SK-N-SH (cell line): Measurements from ENCODE around the gene UQCRHL. TPM values are rescaled to one million over a fixed set of nuclear protein-coding genes. Genes with fewer than 3 reads are reported as not detected.

Experiments used
- CTCF ChIA-PET: fragments of 300-600, 350-600 bp; formaldehyde crosslinking; extraction: SDS; loops from one replicate; lab custom pipeline; 2021; lab: Yijun Ruan, JAX
- POLR2A ChIA-PET: fragments of 350-600 bp; sonication (Branson Sonifier 250); formaldehyde crosslinking; extraction: SDS; loops from one replicate; lab custom pipeline; 2020; ENCODE audit warnings: antibody characterized with exemption, inconsistent platforms; lab: Yijun Ruan, JAX
- DNase-seq: peaks from one replicate; pipeline ENCODE4 v3.0.0; 2012
- H2AFZ ChIP-seq: fragments of 200-600 bp; sonication (generic); 2 replicates; pipeline ENCODE4 v1.8.1; 2016; ENCODE audit warnings: antibody characterized with exemption, mild to moderate bottlenecking, low read depth
- H3F3A ChIP-seq: fragments of 200-600 bp; sonication (generic); replicated peaks from 2 replicates; pipeline ENCODE3; 2016; ENCODE audit warnings: antibody characterized with exemption, mild to moderate bottlenecking; ENCODE audit not compliant: insufficient read depth
- H3K27ac ChIP-seq, 2 experiments: fragments of 200-500 bp in 1 of 2; fragments of 200-600 bp in 1 of 2; sonication (Bioruptor generic) in 1 of 2; sonication (generic), shearing (Covaris generic) in 1 of 2; 2 replicates each; pipeline versions ENCODE4 v1.5.1 to v1.6.1; 2014 to 2016; ENCODE audit warnings: low read depth in 2 of 2, inconsistent platforms in 1 of 2, low read length in 1 of 2, mild to moderate bottlenecking in 1 of 2, mixed read lengths in 1 of 2
- H3K27me3 ChIP-seq: fragments of 200-600 bp; sonication (generic), shearing (Covaris generic); 2 replicates; pipeline ENCODE4 v1.6.1; 2016; ENCODE audit warnings: mixed run types; ENCODE audit not compliant: insufficient read depth
- H3K36me3 ChIP-seq, 2 experiments: fragments of 200-500 bp in 1 of 2; fragments of 200-600 bp in 1 of 2; sonication (Bioruptor generic) in 1 of 2; sonication (generic) in 1 of 2; replicated peaks in 1 of 2; 2 replicates each; pipeline versions ENCODE3 to v1.5.1; 2014 to 2016; ENCODE audit warnings: low read length in 1 of 2, mild to moderate bottlenecking in 1 of 2; ENCODE audit not compliant: insufficient read depth in 2 of 2, control insufficient read depth in 1 of 2
- H3K4me1 ChIP-seq, 2 experiments: fragments of 200-500 bp in 1 of 2; fragments of 200-600 bp in 1 of 2; sonication (Bioruptor generic) in 1 of 2; sonication (generic), shearing (Covaris generic) in 1 of 2; 2 replicates each; pipeline versions ENCODE4 v1.5.1 to v1.6.1; 2014 to 2016; ENCODE audit warnings: low read depth in 1 of 2, low read length in 1 of 2, mixed run types in 1 of 2; ENCODE audit not compliant: insufficient read depth in 2 of 2, control insufficient read depth in 1 of 2
- H3K4me2 ChIP-seq: fragments of 200-600 bp; sonication (generic), shearing (Covaris generic); 2 replicates; pipeline ENCODE4 v1.6.1; 2017; ENCODE audit warnings: mixed run types
- H3K4me3 ChIP-seq, 2 experiments: fragments of 200-500 bp in 1 of 2; fragments of 200-600 bp in 1 of 2; sonication (Bioruptor generic) in 1 of 2; sonication (generic), shearing (Covaris generic) in 1 of 2; 2 replicates each; pipeline versions ENCODE4 v1.5.1 to v1.8.1; 2014 to 2016; ENCODE audit warnings: low read depth in 2 of 2, inconsistent platforms in 1 of 2, low read length in 1 of 2, mild to moderate bottlenecking in 1 of 2, mixed read lengths in 1 of 2, moderate library complexity in 1 of 2
- H3K79me2 ChIP-seq: fragments of 200-600 bp; sonication (generic); 2 replicates; pipeline ENCODE4 v1.8.1; 2017; ENCODE audit warnings: mild to moderate bottlenecking; ENCODE audit not compliant: insufficient read depth
- H3K9ac ChIP-seq: fragments of 200-600 bp; sonication (generic); 2 replicates; pipeline ENCODE4 v1.6.1; 2017; ENCODE audit warnings: mixed run types
- H3K9me2 ChIP-seq: fragments of 200-600 bp; sonication (generic); 2 replicates; pipeline ENCODE4 v1.6.1; 2017; ENCODE audit warnings: mixed run types
- H3K9me3 ChIP-seq: fragments of 200-600 bp; sonication (generic); 2 replicates; pipeline ENCODE4 v1.6.1; 2017; ENCODE audit warnings: mixed run types, mild to moderate bottlenecking, moderate library complexity
- H4K20me1 ChIP-seq: fragments of 200-600 bp; sonication (generic); 2 replicates; pipeline ENCODE4 v1.6.1; 2017; ENCODE audit warnings: mild to moderate bottlenecking, mixed run types; ENCODE audit not compliant: insufficient read depth
- EP300 ChIP-seq, 2 experiments: IDR thresholded peaks; 2 replicates each; pipeline versions ENCODE4 v1.4.0 to v1.6.1; 2012; ENCODE audit warnings: borderline replicate concordance in 1 of 2, low read depth in 1 of 2, low read length in 1 of 2
- EZH2phosphoT487 ChIP-seq: fragments of 200-600 bp; sonication (generic); IDR thresholded peaks from 2 replicates; pipeline ENCODE4 v1.6.1; 2017; ENCODE audit warnings: low read depth, mixed run types, mild to moderate bottlenecking, antibody characterized with exemption, moderate library complexity, borderline replicate concordance
- FOSL2 ChIP-seq: IDR thresholded peaks from 2 replicates; pipeline ENCODE4 v1.4.0; 2012; ENCODE audit warnings: low read depth, mild to moderate bottlenecking, moderate library complexity, borderline replicate concordance
- GABPA ChIP-seq: IDR thresholded peaks from 2 replicates; pipeline ENCODE4 v1.4.0; 2012; ENCODE audit warnings: low read depth, mild to moderate bottlenecking
- GATA2 ChIP-seq: sonication (generic); formaldehyde crosslinking; IDR thresholded peaks from 2 replicates; pipeline ENCODE4 v1.5.0; 2020; ENCODE audit warnings: mild to moderate bottlenecking, missing genetic modification reagents
- MXI1 ChIP-seq: IDR thresholded peaks from 2 replicates; pipeline ENCODE4 v1.6.1; 2012; ENCODE audit warnings: mild to moderate bottlenecking, low read depth, low read length, improper control_type of control experiment
- NFIC ChIP-seq: IDR thresholded peaks from 2 replicates; pipeline ENCODE4 v1.4.0; 2012; ENCODE audit warnings: borderline replicate concordance
- NRF1 ChIP-seq: IDR thresholded peaks from 2 replicates; pipeline ENCODE4 v1.6.1; 2012; ENCODE audit warnings: low read depth, mild to moderate bottlenecking, low read length
- RAD21 ChIP-seq: IDR thresholded peaks from 2 replicates; pipeline ENCODE4 v1.6.1; 2012; ENCODE audit warnings: mild to moderate bottlenecking, low read length
- RFX5 ChIP-seq: IDR thresholded peaks from 2 replicates; pipeline ENCODE4 v1.6.1; 2012; ENCODE audit warnings: mild to moderate bottlenecking, improper control_type of control experiment, low read length
- RXRA ChIP-seq: IDR thresholded peaks from 2 replicates; pipeline ENCODE4 v1.4.0; 2012; ENCODE audit warnings: low read depth, mild to moderate bottlenecking, borderline replicate concordance
- SIN3A ChIP-seq: IDR thresholded peaks from 2 replicates; pipeline ENCODE4 v1.6.1; 2012; ENCODE audit warnings: low read depth, mild to moderate bottlenecking, low read length, moderate library complexity, borderline replicate concordance
- TAF1 ChIP-seq: IDR thresholded peaks from 2 replicates; pipeline ENCODE4 v1.6.1; 2012; ENCODE audit warnings: low read depth, mild to moderate bottlenecking, low read length, moderate library complexity, borderline replicate concordance
- WGBS: methylation state at CpG from one replicate; pipeline ENCODE4 v1.1.6; 2017; ENCODE audit warnings: low lambda C conversion rate; 5-methylcytosine and 5-hydroxymethylcytosine counted together
- polyA plus RNA-seq, 3 experiments: library from polyadenylated mRNA; depleted of rRNA; stranded (reverse); fragments of >200 nt; gene quantifications; 2 replicates each; pipeline ENCODE4 v1.2.3, GENCODE V29; 2012
- TF ChIP-seq, protein P1 (sequence below): IDR thresholded peaks from 2 replicates; pipeline ENCODE4 v1.4.0; 2012; ENCODE audit warnings: low read depth, borderline replicate concordance
- TF ChIP-seq, protein P2 (sequence below): IDR thresholded peaks from 2 replicates; pipeline ENCODE4; 2012
- TF ChIP-seq, protein P3 (sequence below): IDR thresholded peaks from 2 replicates; pipeline ENCODE4 v1.4.0; 2012; ENCODE audit warnings: low read depth

UQCRHL gene
- polyA plus RNA-seq, 1 of the 3 experiments (the other 2 are of a cell fraction): 2.8 TPM

DNA sequence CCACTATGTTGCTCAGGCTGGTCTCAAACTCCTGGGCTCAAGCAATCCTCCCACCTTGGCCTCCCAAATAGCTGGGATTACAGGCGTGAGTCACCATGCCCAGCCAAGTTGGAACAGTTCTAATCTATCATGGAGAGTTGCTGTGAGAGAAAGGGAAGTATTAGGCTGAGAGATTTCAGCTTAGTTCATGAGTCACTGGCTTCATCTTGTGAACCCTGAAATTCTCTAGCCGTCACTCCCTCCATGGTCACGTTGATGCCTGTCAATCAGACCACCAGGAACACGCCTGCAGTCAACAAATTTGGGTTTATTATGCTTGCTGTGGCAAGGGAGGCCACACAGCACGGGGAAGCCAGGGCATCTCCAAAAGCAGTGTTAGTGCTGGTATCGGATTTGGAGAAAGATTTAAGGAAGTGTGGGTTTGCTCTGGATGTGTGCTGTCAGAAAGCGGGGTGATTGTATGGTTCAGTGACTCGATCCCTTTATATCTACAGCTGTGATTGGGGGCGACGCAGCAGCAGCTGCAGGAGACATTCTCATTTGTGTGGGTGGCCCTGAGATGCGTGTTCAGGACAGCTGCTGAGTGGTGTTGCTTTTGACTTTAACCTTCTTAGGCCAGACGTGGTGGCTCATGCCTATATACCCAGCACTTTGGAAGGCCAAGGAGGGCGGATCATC, 18.7 kb downstream of the UQCRHL start:
- TF ChIP-seq FOSL2: peak; percentile 7; the same call in 1 of the 2 replicates
- TF ChIP-seq, protein P1, sequence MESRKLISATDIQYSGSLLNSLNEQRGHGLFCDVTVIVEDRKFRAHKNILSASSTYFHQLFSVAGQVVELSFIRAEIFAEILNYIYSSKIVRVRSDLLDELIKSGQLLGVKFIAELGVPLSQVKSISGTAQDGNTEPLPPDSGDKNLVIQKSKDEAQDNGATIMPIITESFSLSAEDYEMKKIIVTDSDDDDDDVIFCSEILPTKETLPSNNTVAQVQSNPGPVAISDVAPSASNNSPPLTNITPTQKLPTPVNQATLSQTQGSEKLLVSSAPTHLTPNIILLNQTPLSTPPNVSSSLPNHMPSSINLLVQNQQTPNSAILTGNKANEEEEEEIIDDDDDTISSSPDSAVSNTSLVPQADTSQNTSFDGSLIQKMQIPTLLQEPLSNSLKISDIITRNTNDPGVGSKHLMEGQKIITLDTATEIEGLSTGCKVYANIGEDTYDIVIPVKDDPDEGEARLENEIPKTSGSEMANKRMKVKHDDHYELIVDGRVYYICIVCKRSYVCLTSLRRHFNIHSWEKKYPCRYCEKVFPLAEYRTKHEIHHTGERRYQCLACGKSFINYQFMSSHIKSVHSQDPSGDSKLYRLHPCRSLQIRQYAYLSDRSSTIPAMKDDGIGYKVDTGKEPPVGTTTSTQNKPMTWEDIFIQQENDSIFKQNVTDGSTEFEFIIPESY: no peak
- TF ChIP-seq, protein P2, sequence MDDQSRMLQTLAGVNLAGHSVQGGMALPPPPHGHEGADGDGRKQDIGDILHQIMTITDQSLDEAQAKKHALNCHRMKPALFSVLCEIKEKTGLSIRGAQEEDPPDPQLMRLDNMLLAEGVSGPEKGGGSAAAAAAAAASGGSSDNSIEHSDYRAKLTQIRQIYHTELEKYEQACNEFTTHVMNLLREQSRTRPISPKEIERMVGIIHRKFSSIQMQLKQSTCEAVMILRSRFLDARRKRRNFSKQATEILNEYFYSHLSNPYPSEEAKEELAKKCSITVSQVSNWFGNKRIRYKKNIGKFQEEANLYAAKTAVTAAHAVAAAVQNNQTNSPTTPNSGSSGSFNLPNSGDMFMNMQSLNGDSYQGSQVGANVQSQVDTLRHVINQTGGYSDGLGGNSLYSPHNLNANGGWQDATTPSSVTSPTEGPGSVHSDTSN: peak; percentile 57
- Histone ChIP-seq H3K79me2 (no peaks in the 10 kb centered on the region), H2AFZ (no peak overlapping the region), H3K9me3 (no peaks in the 10 kb centered on the region), H3K27ac (peak overlapping the region in 1 of 2 experiments; percentile 48; a peak in 1 of 4 replicates), H4K20me1 (no peaks in the 10 kb centered on the region), H3K9ac (no peak overlapping the region), H3F3A (peaks cover 11% of the 10 kb centered on the region), H3K9me2 (no peaks in the 10 kb centered on the region), H3K36me3 (peaks cover 5 to 6% of the 10 kb centered on the region in 2 experiments), H3K4me3 (no peak overlapping the region), H3K4me1 (peaks cover 0 to 2% of the 10 kb centered on the region in 2 experiments; a peak in 1 of 4 replicates), H3K27me3 (no peaks in the 10 kb centered on the region), H3K4me2 (no peak overlapping the region)
- ChIA-PET POLR2A (no interaction called here), CTCF (interaction anchor here (1.3 to 1.5 kb wide), 2 partner anchors 11 to 206 kb away, joined by 3 to 6 read pairs; no protein-coding TSS in a partner anchor)
- 86% methylated on average over 13 of the region's 13 CpGs for WGBS
- no peak for DNase-seq

DNA sequence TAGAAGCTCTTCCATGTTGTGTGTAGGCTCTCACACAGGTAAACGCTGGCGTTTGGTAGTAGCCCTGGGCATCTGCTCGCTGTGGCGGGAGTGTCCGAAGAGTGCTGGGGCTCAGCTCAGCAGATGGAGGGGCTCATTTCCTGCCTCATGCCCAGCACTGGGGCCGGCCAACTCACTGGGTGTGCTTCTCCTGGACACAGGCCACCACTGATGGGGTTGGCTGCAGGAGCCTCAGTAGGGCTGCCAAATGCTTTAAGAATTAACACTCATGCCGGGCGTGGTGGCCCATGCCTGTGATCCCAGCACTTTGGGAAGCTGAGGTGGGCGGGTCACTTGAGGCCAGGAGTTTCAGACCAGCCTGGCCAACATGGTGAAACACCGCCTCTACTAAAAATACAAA, 20.9 kb downstream of the UQCRHL start:
- H3K27me3 ChIP-seq: no peaks in the 10 kb centered on the region
- H3K4me1 ChIP-seq: no peaks in the 10 kb centered on the region
- H2AFZ ChIP-seq: no peak overlapping the region
- no peaks in the 10 kb centered on the region for H3K9me2 ChIP-seq
- H3K27ac ChIP-seq: no peak overlapping the region
- no peaks in the 10 kb centered on the region for H3K9me3 ChIP-seq
- DNase-seq: no peak
- no peak overlapping the region for H3K4me2 ChIP-seq
- H3F3A ChIP-seq: peaks cover 11% of the 10 kb centered on the region
- TF ChIP-seq NRF1: no peak
- TF ChIP-seq EZH2phosphoT487: no peak
- TF ChIP-seq MXI1: no peak
- TF ChIP-seq TAF1: no peak
- TF ChIP-seq RFX5: no peak
- TF ChIP-seq RAD21: no peak
- TF ChIP-seq SIN3A: no peak
- TF ChIP-seq NFIC: no peak
- no peak for TF ChIP-seq RXRA
- TF ChIP-seq GABPA: no peak
- no peak for TF ChIP-seq GATA2 (CRISPR knock-in tag)
- TF ChIP-seq, protein P2: no peak
- TF ChIP-seq EP300 (IDR thresholded peaks at IDR 0.05; ENCODE audit: borderline replicate concordance in 1 of 2, low read depth in 1 of 2, low read length in 1 of 2): no peak
- TF ChIP-seq, protein P3, sequence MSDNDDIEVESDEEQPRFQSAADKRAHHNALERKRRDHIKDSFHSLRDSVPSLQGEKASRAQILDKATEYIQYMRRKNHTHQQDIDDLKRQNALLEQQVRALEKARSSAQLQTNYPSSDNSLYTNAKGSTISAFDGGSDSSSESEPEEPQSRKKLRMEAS: no peak
- no peaks in the 10 kb centered on the region for H4K20me1 ChIP-seq
- H3K36me3 ChIP-seq: peaks cover 8 to 10% of the 10 kb centered on the region in 2 experiments
- H3K9ac ChIP-seq: no peak overlapping the region
- no peak overlapping the region for H3K4me3 ChIP-seq
- ChIA-PET CTCF (interaction anchor here (0.9 kb wide), 1 partner anchor 208 kb away, joined by 5 read pairs; no protein-coding TSS in a partner anchor), POLR2A (no interaction called here)
- WGBS: 95% methylated on average over 6 of the region's 10 CpGs
- H3K79me2 ChIP-seq: no peaks in the 10 kb centered on the region
